Mucosa of rectum (tissue), 2 donors: ENCODE results near the gene SNRPF.
"Not testable (repeated sequence)": the region's sequence is repeated elsewhere in the genome, so short reads cannot be mapped to it uniquely, and the experiment has no call there.

Experiments used
- H3K27ac ChIP-seq, 2 donors: one replicate each; pipeline ENCODE4 v1.7.0; 2013; ENCODE audit warnings: inconsistent platforms in 2 of 2, low read depth in 2 of 2, low read length in 2 of 2
- H3K27me3 ChIP-seq, 2 donors: one replicate each; pipeline ENCODE4 v1.7.0; 2013; ENCODE audit warnings: low read length in 2 of 2; ENCODE audit not compliant: control insufficient read depth in 2 of 2, insufficient read depth in 2 of 2
- H3K36me3 ChIP-seq, 2 donors: one replicate each; pipeline ENCODE4 v1.7.0; 2013; ENCODE audit warnings: low read length in 2 of 2; ENCODE audit not compliant: control insufficient read depth in 2 of 2, insufficient read depth in 2 of 2
- H3K4me1 ChIP-seq, 2 donors: one replicate each; pipeline ENCODE4 v1.7.0; 2013; ENCODE audit warnings: low read length in 2 of 2, mild to moderate bottlenecking in 1 of 2; ENCODE audit not compliant: control insufficient read depth in 2 of 2, insufficient read depth in 2 of 2
- H3K4me3 ChIP-seq, 2 donors: one replicate each; pipeline ENCODE4 v1.7.0; 2013; ENCODE audit warnings: low read length in 2 of 2
- H3K9ac ChIP-seq, 2 donors: one replicate each; pipeline ENCODE4 v1.7.0; 2013; ENCODE audit warnings: low read length in 2 of 2, low read depth in 1 of 2, mild to moderate bottlenecking in 1 of 2
- H3K9me3 ChIP-seq, 2 donors: one replicate each; pipeline ENCODE4 v1.7.0; 2013; ENCODE audit warnings: low read length in 2 of 2; ENCODE audit not compliant: control insufficient read depth in 2 of 2
- donor health status: healthy.
- donor health status: Normal muscosa, but diverticular disease.

The SNRPF gene

DNA sequence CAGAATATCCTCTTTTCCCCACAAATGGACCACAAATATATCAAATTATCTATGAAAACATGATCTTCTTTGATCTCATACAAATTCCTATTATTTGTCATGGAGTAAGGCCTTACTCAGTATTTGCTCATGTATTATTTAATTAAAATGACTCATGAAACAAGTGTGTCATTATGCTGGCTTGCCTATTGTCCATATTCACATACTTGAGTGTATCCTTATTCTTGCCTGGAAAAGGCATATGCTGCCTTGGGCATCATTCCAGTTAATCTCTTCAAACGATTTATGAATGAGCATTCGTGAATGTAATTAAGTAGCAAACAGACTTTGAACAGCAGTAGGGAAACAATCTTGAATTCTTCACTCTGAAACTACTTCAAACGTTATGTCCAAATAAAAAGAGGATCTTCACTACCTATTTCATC lies 22.6 kb upstream of the SNRPF start:
- Histone ChIP-seq H3K27ac (no peak overlapping the region), H3K4me1 (peaks cover 11 to 16% of the 10 kb centered on the region in 2 donors), H3K4me3 (no peak overlapping the region), H3K9ac (no peak overlapping the region), H3K36me3 (no peaks in the 10 kb centered on the region), H3K27me3 (no peaks in the 10 kb centered on the region), H3K9me3 (no peaks in the 10 kb centered on the region)

DNA sequence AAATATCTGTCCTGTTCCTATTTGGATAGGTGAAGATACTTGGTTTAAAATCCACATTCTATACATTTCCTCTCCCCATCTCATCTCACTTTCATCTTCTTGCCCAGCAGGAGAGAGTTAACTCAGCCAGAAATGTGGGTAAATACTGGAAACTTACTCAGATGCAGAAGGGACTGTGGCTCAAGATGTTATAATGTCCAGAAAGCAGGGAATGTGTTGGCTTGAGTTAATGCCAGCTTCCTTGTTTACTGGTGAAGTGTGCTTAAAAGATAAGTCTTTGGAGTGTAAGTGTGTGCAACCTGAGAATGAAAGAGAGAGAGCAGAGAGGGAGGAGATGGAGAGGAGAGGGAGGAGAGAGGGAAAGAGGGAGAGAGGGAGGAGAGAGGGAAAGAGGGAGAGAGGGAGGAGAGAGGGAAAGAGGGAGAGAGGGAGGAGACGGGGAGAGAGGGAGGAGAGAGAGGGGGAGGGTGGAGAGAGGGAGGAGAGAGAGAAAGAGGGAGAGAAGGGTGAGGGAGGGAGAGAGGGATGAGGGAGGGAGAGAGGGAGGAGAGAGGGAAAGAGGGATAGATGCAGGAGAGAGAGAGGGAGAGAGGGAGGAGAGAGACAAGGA lies 22.0 kb upstream of the SNRPF start:
- Histone ChIP-seq H3K27ac (no peak overlapping the region), H3K27me3 (no peaks in the 10 kb centered on the region), H3K9ac (no peak overlapping the region), H3K9me3 (no peaks in the 10 kb centered on the region), H3K4me3 (no peak overlapping the region), H3K36me3 (no peaks in the 10 kb centered on the region), H3K4me1 (peaks cover 11 to 16% of the 10 kb centered on the region in 2 donors)

- Histone ChIP-seq H3K27ac (no peak overlapping the region), H3K27me3 (no peaks in the 10 kb centered on the region), H3K9me3 (no peaks in the 10 kb centered on the region), H3K9ac (no peak overlapping the region), H3K4me3 (peak overlapping the region in 1 of 2 donors; percentile 16), H3K4me1 (peaks cover 11 to 16% of the 10 kb centered on the region in 2 donors), H3K36me3 (no peaks in the 10 kb centered on the region)
Observed at GRCh38 chr12:95837240-95838038, 21.3 kb upstream of the SNRPF start.

- no peaks in the 10 kb centered on the region for H3K9me3 ChIP-seq
- H3K4me3 ChIP-seq = peak overlapping the region; percentile 16 to 42
- no peak overlapping the region for H3K9ac ChIP-seq
- H3K27ac ChIP-seq = no peak overlapping the region
- no peaks in the 10 kb centered on the region for H3K27me3 ChIP-seq
- H3K36me3 ChIP-seq = no peaks in the 10 kb centered on the region
- H3K4me1 ChIP-seq = peaks cover 11 to 16% of the 10 kb centered on the region in 2 donors
Observed at GRCh38 chr12:95838125-95838524, 20.6 kb upstream of the SNRPF start.

DNA sequence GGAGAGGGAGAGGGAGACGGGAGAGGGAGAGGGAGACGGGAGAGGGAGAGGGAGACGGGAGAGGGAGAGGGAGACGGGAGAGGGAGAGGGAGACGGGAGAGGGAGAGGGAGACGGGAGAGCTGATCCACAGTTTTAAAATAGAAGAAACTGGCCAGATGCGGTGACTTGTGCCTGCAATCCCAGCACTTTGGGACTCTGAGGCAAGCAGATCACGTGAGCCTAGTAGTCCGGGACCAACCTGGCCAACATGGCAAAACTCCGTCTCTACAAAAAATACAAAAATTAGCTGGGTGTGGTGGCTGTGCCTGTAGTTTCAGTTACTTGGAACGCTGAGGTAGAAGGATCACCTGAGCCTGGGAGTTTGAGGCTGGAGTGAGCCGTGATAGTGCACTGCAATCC lies 16.3 kb upstream of the SNRPF start:
- H3K9ac ChIP-seq, H3K27me3 ChIP-seq, H3K27ac ChIP-seq, H3K9me3 ChIP-seq, H3K4me1 ChIP-seq, H3K36me3 ChIP-seq: not testable (repeated sequence)
- peak overlapping the region in 1 of 2 donors; percentile 54 for H3K4me3 ChIP-seq

DNA sequence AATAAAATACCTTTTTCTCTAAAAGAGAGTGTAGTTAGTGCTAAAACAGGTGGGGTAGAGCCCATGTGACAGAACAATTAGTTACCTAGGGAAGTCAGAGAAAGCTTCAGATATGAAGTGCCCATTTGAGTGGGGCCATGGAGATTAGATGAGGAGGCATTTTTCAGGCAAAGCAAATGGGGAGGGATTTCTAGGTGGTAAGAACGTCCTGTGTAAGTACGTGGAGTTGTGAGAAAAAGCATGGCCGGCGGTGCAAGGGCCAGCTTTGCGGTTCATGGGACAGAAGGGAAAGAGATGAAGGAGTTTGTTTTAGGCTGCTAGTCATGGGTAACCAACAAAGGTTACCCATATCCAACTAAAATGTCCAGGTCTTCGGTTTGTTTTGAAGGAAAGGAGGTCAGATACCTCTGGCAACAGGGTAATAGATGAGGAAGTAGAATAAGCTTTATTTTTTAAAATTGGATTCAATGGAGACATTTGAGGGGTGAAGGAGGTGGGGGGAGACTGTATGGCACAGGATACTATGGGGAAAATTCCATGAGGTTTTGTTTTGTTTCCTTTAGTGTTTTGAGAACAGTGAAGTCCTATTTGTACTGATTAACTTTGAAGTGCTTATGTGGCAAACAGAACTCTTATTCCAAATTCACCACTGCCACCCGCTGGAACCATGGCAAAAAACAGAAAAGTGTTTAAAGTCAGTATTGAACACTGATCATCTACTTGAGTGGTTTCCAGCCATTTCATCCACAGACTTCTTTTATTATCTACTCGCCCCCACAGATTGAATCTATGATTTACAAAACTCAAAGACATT lies 10.0 kb upstream of the SNRPF start:
- H3K27me3 ChIP-seq = no peaks in the 10 kb centered on the region
- no peaks in the 10 kb centered on the region for H3K4me1 ChIP-seq
- H3K4me3 ChIP-seq = no peak overlapping the region
- H3K27ac ChIP-seq = no peak overlapping the region
- no peak overlapping the region for H3K9ac ChIP-seq
- no peaks in the 10 kb centered on the region for H3K36me3 ChIP-seq
- H3K9me3 ChIP-seq = no peaks in the 10 kb centered on the region

DNA sequence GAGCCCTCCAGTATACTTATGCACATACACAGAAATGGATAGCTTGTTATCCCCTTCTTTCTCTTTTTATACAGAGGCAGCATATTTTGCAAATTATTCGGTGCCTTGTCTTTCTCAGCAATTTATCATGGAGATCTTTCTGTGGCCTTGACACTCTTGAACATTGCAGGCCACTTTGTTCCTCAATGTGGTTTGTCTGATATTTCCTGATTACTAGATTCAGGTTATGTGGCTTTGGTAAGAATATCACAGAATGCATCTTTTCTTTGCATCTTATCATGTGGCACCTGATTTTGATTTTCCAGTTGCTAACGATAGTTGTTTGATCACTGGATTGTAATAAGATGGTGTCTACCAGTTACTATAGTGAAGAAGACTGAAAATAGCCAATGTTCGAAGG lies 7.1 kb upstream of the SNRPF start:
- H3K9ac ChIP-seq = no peak overlapping the region
- no peak overlapping the region for H3K27ac ChIP-seq
- H3K4me3 ChIP-seq = no peak overlapping the region
- H3K27me3 ChIP-seq = no peaks in the 10 kb centered on the region
- H3K4me1 ChIP-seq = no peaks in the 10 kb centered on the region
- H3K36me3 ChIP-seq = no peaks in the 10 kb centered on the region
- no peaks in the 10 kb centered on the region for H3K9me3 ChIP-seq

DNA sequence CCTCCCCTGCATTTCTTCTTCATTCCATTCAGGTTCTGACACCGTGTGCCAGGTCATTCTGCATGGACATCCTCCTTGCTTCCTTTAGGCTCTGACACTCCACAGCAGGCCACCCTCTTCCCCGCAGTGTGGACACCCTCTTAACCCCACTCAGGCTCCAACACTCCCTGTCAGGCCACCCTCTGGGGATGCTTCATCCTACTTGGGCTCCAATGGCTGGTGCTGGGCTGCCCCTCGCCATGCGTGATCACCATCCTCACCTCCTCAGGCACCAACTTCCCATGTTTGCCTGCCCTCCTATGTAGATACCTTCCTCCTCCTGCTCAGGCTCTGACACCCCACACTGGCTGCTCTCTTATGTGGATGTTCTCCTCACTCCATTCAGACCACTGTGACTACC lies 6.6 kb upstream of the SNRPF start:
- no peak overlapping the region for H3K27ac ChIP-seq
- H3K9ac ChIP-seq = no peak overlapping the region
- no peaks in the 10 kb centered on the region for H3K4me1 ChIP-seq
- H3K4me3 ChIP-seq = no peak overlapping the region
- H3K9me3 ChIP-seq = no peaks in the 10 kb centered on the region
- H3K27me3 ChIP-seq = no peaks in the 10 kb centered on the region
- no peaks in the 10 kb centered on the region for H3K36me3 ChIP-seq

DNA sequence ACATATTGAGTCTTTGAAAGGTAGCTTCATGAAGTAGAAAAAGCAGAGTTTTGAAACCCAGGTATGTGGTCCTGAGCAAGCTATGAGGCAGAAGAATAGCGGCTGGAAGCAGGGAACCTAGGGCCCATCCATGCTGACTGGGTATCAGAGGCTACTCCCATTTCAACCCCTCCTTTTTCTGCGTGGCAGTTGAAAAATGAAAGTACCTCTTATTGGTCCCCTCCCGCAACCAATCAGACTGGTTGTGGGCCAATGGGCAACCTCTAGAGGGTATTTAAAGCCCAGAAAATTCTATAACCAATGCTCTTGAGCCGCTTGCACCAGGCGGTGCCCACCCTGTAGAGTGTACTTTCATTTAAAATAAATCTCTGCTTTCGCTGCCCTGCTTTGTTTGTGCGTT lies 1.6 kb upstream of the SNRPF start:
- Histone ChIP-seq H3K9me3 (no peaks in the 10 kb centered on the region), H3K27ac (no peak overlapping the region), H3K9ac (no peak overlapping the region), H3K36me3 (peaks cover 8 to 9% of the 10 kb centered on the region in 2 donors), H3K4me1 (peaks cover 13 to 14% of the 10 kb centered on the region in 2 donors), H3K4me3 (no peak overlapping the region), H3K27me3 (no peaks in the 10 kb centered on the region)

- peaks cover 12 to 15% of the 10 kb centered on the region in 2 donors for H3K36me3 ChIP-seq
- H3K9me3 ChIP-seq = no peaks in the 10 kb centered on the region
- peaks cover 13 to 14% of the 10 kb centered on the region in 2 donors for H3K4me1 ChIP-seq
- H3K27ac ChIP-seq = no peak overlapping the region
- H3K27me3 ChIP-seq = no peaks in the 10 kb centered on the region
- no peak overlapping the region for H3K4me3 ChIP-seq
- no peak overlapping the region for H3K9ac ChIP-seq
Observed at GRCh38 chr12:95857799-95858198, 953 bp upstream of the SNRPF start.
